K562 (cell line): ENCODE data around the gene UBASH3A. TPM values are rescaled to one million over a fixed set of nuclear protein-coding genes. Genes with fewer than 3 reads are reported as not detected.

Experiments used
- ATAC-seq: fragments of 200-7000 bp; cut with Tn5 transposase; 3 replicates; pipeline ENCODE4 v1.9.1; 2020; ENCODE audit warnings: moderate library complexity
- BruUV-seq: library from RNA; stranded (reverse); fragments of 400-500 nt; replicated peaks from 2 replicates; lab custom pipeline; 2021; lab: Mats Ljungman, UMichigan
- CTCF ChIA-PET: fragments of 300-600 bp; formaldehyde crosslinking; extraction: SDS; loops from one replicate; lab custom pipeline; 2021; ENCODE audit warnings: low intra/inter-chr PET ratio; lab: Yijun Ruan, JAX
- POLR2A ChIA-PET: fragments of 300-600, 350-650 bp; sonication (Branson Sonifier 250); formaldehyde crosslinking; extraction: SDS; loops from one replicate; lab custom pipeline; 2021; ENCODE audit warnings: antibody characterized with exemption, inconsistent platforms; lab: Yijun Ruan, JAX
- DNase-seq, 4 experiments: peaks; one replicate each; pipeline versions ENCODE4 v3.0.0 to v3.0.0-alpha.2; 2011 to 2018; ENCODE audit warnings: low spot score in 3 of 4, mixed read lengths in 3 of 4; ENCODE audit errors: extremely low read depth in 1 of 4
- FAIRE-seq: peaks from 2 replicates; lab custom pipeline; 2011; peaks lifted over from hg19 to GRCh38; lab: Jason Lieb, UNC
- H2AFZ ChIP-seq: 2 replicates; pipeline ENCODE4 v1.6.0; 2011; ENCODE audit warnings: low read depth, low read length, control low read depth, inconsistent platforms
- H3K27ac ChIP-seq: fragments of 200-600 bp; 3 replicates; pipeline ENCODE4 v1.8.0; 2011; ENCODE audit warnings: low read depth, mild to moderate bottlenecking, control low read depth, inconsistent platforms, low read length, moderate library complexity, mixed read lengths; ENCODE audit errors: extremely low read depth
- H3K27me3 ChIP-seq, 2 experiments: fragments of 300-600 bp in 1 of 2; 2 replicates in 1 of 2; 3 replicates in 1 of 2; pipeline versions ENCODE4 v1.6.0 to v1.8.0; 2011; ENCODE audit warnings: inconsistent platforms in 2 of 2, low read length in 2 of 2, mild to moderate bottlenecking in 1 of 2, mixed read lengths in 1 of 2, moderate library complexity in 1 of 2; ENCODE audit not compliant: control insufficient read depth in 2 of 2, insufficient read depth in 2 of 2
- H3K36me3 ChIP-seq: fragments of 300-600 bp; 3 replicates; pipeline ENCODE4 v1.8.0; 2011; ENCODE audit warnings: mild to moderate bottlenecking, low read length, inconsistent platforms; ENCODE audit not compliant: control insufficient read depth, insufficient read depth
- H3K4me1 ChIP-seq, 2 experiments: fragments of 200-600 bp in 1 of 2; replicated peaks in 1 of 2; 2 replicates in 1 of 2; 3 replicates in 1 of 2; pipeline versions ENCODE4 v1.5.1 to v1.8.0; 2011; ENCODE audit warnings: inconsistent platforms in 2 of 2, low read length in 2 of 2, mild to moderate bottlenecking in 1 of 2, mixed read lengths in 1 of 2, moderate library complexity in 1 of 2; ENCODE audit not compliant: control insufficient read depth in 2 of 2, insufficient read depth in 2 of 2
- H3K4me2 ChIP-seq: 2 replicates; pipeline ENCODE4 v1.6.1; 2011; ENCODE audit warnings: low read length, control low read depth, inconsistent platforms, mixed read lengths; ENCODE audit not compliant: insufficient read depth
- H3K4me3 ChIP-seq: fragments of 200-600 bp; sonication (generic), shearing (Covaris generic); 2 replicates; pipeline ENCODE4 v1.5.1; 2016; ENCODE audit warnings: control low read depth, inconsistent platforms
- H3K79me2 ChIP-seq: fragments of 200-600 bp; 3 replicates; pipeline ENCODE4 v1.8.0; 2011; ENCODE audit warnings: low read length, inconsistent platforms; ENCODE audit not compliant: control insufficient read depth, insufficient read depth
- H3K9ac ChIP-seq, 2 experiments: 2 replicates each; pipeline versions ENCODE4 v1.6.0 to v1.6.1; 2011; ENCODE audit warnings: low read depth in 2 of 2, low read length in 2 of 2, control low read depth in 1 of 2, inconsistent platforms in 1 of 2, mild to moderate bottlenecking in 1 of 2, mixed read lengths in 1 of 2; ENCODE audit not compliant: insufficient read depth in 1 of 2
- H3K9me1 ChIP-seq: one replicate; pipeline ENCODE4 v1.6.0; 2011; ENCODE audit warnings: inconsistent platforms, mild to moderate bottlenecking, low read length, moderate library complexity; ENCODE audit not compliant: control insufficient read depth, insufficient read depth
- H3K9me3 ChIP-seq: replicated peaks from 2 replicates; pipeline ENCODE4 v1.5.1; 2011; ENCODE audit warnings: low read depth, low read length, inconsistent platforms; ENCODE audit not compliant: control insufficient read depth, insufficient read depth
- H4K20me1 ChIP-seq: replicated peaks from 2 replicates; pipeline ENCODE4 v1.6.1; 2011; ENCODE audit warnings: low read length, inconsistent platforms, mixed read lengths; ENCODE audit not compliant: control insufficient read depth, insufficient read depth
- DACH1 ChIP-seq: fragments of 450-650 bp; IDR thresholded peaks from 2 replicates; pipeline ENCODE4 v1.6.1; 2018; ENCODE audit not compliant: partially characterized antibody
- FOXM1 ChIP-seq, 2 experiments: fragments of 450-650 bp in 1 of 2; sonication (generic) in 1 of 2; formaldehyde crosslinking in 1 of 2; IDR thresholded peaks; 2 replicates each; pipeline versions ENCODE4 v1.6.1 to v1.9.0; 2017 to 2022; ENCODE audit warnings: low read depth in 2 of 2, mild to moderate bottlenecking in 2 of 2, missing genetic modification reagents in 1 of 2, moderate library complexity in 1 of 2
- MTF1 ChIP-seq: fragments of 250-450 bp; sonication (Bioruptor Pico); IDR thresholded peaks from 2 replicates; pipeline ENCODE4 v1.9.0; 2021; ENCODE audit warnings: moderate library complexity, mild to moderate bottlenecking, inconsistent platforms, borderline replicate concordance
- PRMT5 ChIP-seq: sonication (generic); formaldehyde crosslinking; IDR thresholded peaks from 2 replicates; pipeline ENCODE4 v1.5.0; 2020; ENCODE audit warnings: missing genetic modification reagents
- PURB ChIP-seq: sonication (generic); formaldehyde crosslinking; IDR thresholded peaks from 2 replicates; pipeline ENCODE4 v1.9.0; 2021; ENCODE audit warnings: low read depth, mild to moderate bottlenecking, missing genetic modification reagents
- SIN3A ChIP-seq, 2 experiments: fragments of 150-350 bp in 1 of 2; IDR thresholded peaks; 2 replicates each; pipeline ENCODE4 v1.6.1; 2011 to 2016; ENCODE audit warnings: borderline replicate concordance in 2 of 2, low read depth in 2 of 2, low read length in 2 of 2, mild to moderate bottlenecking in 2 of 2, moderate library complexity in 2 of 2; ENCODE audit not compliant: control insufficient read depth in 1 of 2
- TEAD1 ChIP-seq, 2 experiments: fragments of 450-650 bp in 1 of 2; sonication (generic) in 1 of 2; formaldehyde crosslinking; IDR thresholded peaks; 2 replicates each; pipeline versions ENCODE4 v1.4.0 to v1.8.0; 2020 to 2022; ENCODE audit warnings: mild to moderate bottlenecking in 2 of 2, missing genetic modification reagents in 1 of 2
- ZNF282 ChIP-seq: sonication (generic); formaldehyde crosslinking; IDR thresholded peaks from 2 replicates; pipeline ENCODE4 v1.8.1; 2023; ENCODE audit warnings: missing genetic modification reagents
- WGBS: fragments of 100-300 bp; shearing (Covaris generic); methylation state at CpG from one replicate; pipeline ENCODE4 v1.1.6; 2016; ENCODE audit warnings: low coverage, mixed read lengths; ENCODE audit not compliant: insufficient coverage; ENCODE audit errors: missing lambda C conversion rate; 5-methylcytosine and 5-hydroxymethylcytosine counted together
- in situ Hi-C: fragments of 300-500 bp; cut with MboI; formaldehyde crosslinking; loops from 4 replicates; pipeline ENCODE4 v1.15.0; 2018; ENCODE audit warnings: inconsistent platforms, mixed read lengths
- intact Hi-C: fragments of 100-400 bp; cut with micrococcal nuclease; formaldehyde crosslinking; loops from 2 replicates; pipeline ENCODE4 v1.14.2; 2022
- polyA plus RNA-seq, 8 experiments: library from polyadenylated mRNA; depleted of rRNA in 4 of 8; stranded (reverse) in 5 of 8; unstranded in 3 of 8; fragments of >200 nt; fragmentation: Nextera tagmentation in 2 of 8; fragmentation: Illumina TruSeq in 1 of 8; extraction: Ambion mirVana in 2 of 8; extraction: Trizol in 1 of 8; gene quantifications; 2 replicates each; pipeline versions ENCODE4 v1.2.1 to v1.2.3, GENCODE V29; 2011 to 2014; ENCODE audit warnings: inconsistent platforms in 1 of 8, missing spikeins in 1 of 8
- total RNA-seq, 7 experiments: library from RNA; depleted of rRNA in 6 of 7; stranded (reverse); fragments of >200 nt in 6 of 7; fragmentation: Illumina TruSeq in 2 of 7; extraction: Trizol in 2 of 7; gene quantifications; 2 replicates each; pipeline versions ENCODE4 v1.2.1 to v1.2.3, GENCODE V29; 2011 to 2021; ENCODE audit warnings: low replicate concordance in 1 of 7

Gene UBASH3A
- total and polyA plus RNA-seq, 9 of the 15 experiments (the other 6 are each of a cell fraction or from before 2014, with no cell fraction given), result 0.23 to 1.8 (median 1.1) TPM

- Histone ChIP-seq H3K9me3 (no peaks in the 10 kb centered on the region), H3K27ac (no peak overlapping the region), H3K79me2 (no peaks in the 10 kb centered on the region), H2AFZ (peak overlapping the region; percentile 78), H4K20me1 (no peaks in the 10 kb centered on the region), H3K4me3 (no peak overlapping the region), H3K36me3 (no peaks in the 10 kb centered on the region), H3K4me1 (peaks cover 13 to 16% of the 10 kb centered on the region in 2 experiments; a peak in 3 of 5 replicates), H3K4me2 (peak overlapping the region; percentile 54), H3K9ac (no peak overlapping the region; a peak in 1 of 4 replicates)
- peak; percentile 32; the same call in 1 of the 3 replicates for ATAC-seq
- no peak for DNase-seq
- 40% methylated on average over 6 of the region's 6 CpGs for WGBS
- no peak for FAIRE-seq
- in situ Hi-C loops, result no loop called here
- POLR2A ChIA-PET, result no interaction called here
- TF ChIP-seq TEAD1 (CRISPR knock-in tag; IDR thresholded peaks at IDR 0.05), result no peak
- no peak for TF ChIP-seq SIN3A (IDR thresholded peaks at IDR 0.05; ENCODE audit: borderline replicate concordance in 2 of 2, control insufficient read depth in 1 of 2, low read depth in 2 of 2, low read length in 2 of 2)
- no peak for TF ChIP-seq PRMT5 (CRISPR knock-in tag)
- no peak for TF ChIP-seq MTF1 (CRISPR knock-in tag)
- TF ChIP-seq PURB (CRISPR knock-in tag), result no peak
- no peak for TF ChIP-seq FOXM1 (IDR thresholded peaks at IDR 0.05; ENCODE audit: low read depth)
- TF ChIP-seq FOXM1 (CRISPR knock-in tag; IDR thresholded peaks at IDR 0.05; ENCODE audit: low read depth), result no peak
- TF ChIP-seq DACH1, result no peak
- TF ChIP-seq ZNF282 (CRISPR knock-in tag), result no peak
- TF ChIP-seq, all 486 proteins: peak for 0
- CTCF ChIA-PET, result interaction anchor here (0.7 kb wide), 1 partner anchor 123 kb away, joined by 3 read pairs; no protein-coding TSS in a partner anchor
- intact Hi-C loops, result no loop called here
- BruUV-seq, result no TSS peak
- Histone ChIP-seq H3K27me3 (peaks cover 12 to 37% of the 10 kb centered on the region in 2 experiments), H3K9me1 (no peaks in the 10 kb centered on the region)
Measured at GRCh38 chr21:42389449-42389835, 14.3 kb upstream of the UBASH3A start.
